Measurements from ENCODE around the gene VANGL2.

Gene VANGL2

DNA sequence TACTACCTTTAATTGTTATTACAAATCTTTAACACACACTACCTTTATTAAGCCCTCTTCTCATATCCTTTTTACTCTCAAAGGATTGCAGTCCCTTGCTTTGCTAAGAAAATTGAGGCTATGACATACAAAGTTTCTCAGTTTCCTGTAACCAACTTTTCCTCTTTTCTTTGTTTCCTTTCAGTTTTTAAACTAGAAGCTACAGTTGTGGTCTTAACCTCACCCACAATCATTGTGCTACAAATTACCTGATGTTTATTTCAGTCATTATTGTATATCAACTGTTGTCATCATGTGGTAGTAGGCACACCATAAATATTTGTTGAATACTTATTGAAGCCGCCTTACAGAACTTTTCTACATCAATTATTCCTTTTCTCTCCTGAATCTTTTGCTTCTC lies 70.9 kb downstream of the VANGL2 start:
- TF ChIP-seq TOX (CRISPR knock-in tag; IDR thresholded peaks at IDR 0.05; ENCODE audit: borderline replicate concordance), result no peak
- no peak for TF ChIP-seq CREB5 (CRISPR knock-in tag; IDR thresholded peaks at IDR 0.05; ENCODE audit: low read depth)
- TF ChIP-seq ISL1 (CRISPR knock-in tag; IDR thresholded peaks at IDR 0.05), result no peak
- TF ChIP-seq, protein P1, sequence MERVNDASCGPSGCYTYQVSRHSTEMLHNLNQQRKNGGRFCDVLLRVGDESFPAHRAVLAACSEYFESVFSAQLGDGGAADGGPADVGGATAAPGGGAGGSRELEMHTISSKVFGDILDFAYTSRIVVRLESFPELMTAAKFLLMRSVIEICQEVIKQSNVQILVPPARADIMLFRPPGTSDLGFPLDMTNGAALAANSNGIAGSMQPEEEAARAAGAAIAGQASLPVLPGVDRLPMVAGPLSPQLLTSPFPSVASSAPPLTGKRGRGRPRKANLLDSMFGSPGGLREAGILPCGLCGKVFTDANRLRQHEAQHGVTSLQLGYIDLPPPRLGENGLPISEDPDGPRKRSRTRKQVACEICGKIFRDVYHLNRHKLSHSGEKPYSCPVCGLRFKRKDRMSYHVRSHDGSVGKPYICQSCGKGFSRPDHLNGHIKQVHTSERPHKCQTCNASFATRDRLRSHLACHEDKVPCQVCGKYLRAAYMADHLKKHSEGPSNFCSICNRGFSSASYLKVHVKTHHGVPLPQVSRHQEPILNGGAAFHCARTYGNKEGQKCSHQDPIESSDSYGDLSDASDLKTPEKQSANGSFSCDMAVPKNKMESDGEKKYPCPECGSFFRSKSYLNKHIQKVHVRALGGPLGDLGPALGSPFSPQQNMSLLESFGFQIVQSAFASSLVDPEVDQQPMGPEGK (CRISPR knock-in tag; IDR thresholded peaks at IDR 0.05; ENCODE audit: borderline replicate concordance), result no peak
- ATAC-seq, result no peak

GRCh38 chr1:160472112-160472511 lies 71.7 kb downstream of the VANGL2 start:
- no peak for TF ChIP-seq ZNF565 (CRISPR knock-in tag; conservative IDR thresholded peaks at IDR 0.05; ENCODE audit: low read depth)
- TF ChIP-seq RARB (CRISPR knock-in tag; IDR thresholded peaks at IDR 0.05), result no peak
- TF ChIP-seq CSDC2 (CRISPR knock-in tag; IDR thresholded peaks at IDR 0.05), result no peak
- TF ChIP-seq TCF4 (CRISPR knock-in tag; IDR thresholded peaks at IDR 0.05; ENCODE audit: borderline replicate concordance), result no peak
- no peak for TF ChIP-seq CSRNP3 (CRISPR knock-in tag; IDR thresholded peaks at IDR 0.05)
- TF ChIP-seq ARNTL (CRISPR knock-in tag; IDR thresholded peaks at IDR 0.05; ENCODE audit: borderline replicate concordance, low read depth), result no peak
- no peak for TF ChIP-seq PPARA (CRISPR knock-in tag; IDR thresholded peaks at IDR 0.05; ENCODE audit: borderline replicate concordance)
- no peak for TF ChIP-seq ZC3H10 (CRISPR knock-in tag; IDR thresholded peaks at IDR 0.05)
- TF ChIP-seq, protein P2, sequence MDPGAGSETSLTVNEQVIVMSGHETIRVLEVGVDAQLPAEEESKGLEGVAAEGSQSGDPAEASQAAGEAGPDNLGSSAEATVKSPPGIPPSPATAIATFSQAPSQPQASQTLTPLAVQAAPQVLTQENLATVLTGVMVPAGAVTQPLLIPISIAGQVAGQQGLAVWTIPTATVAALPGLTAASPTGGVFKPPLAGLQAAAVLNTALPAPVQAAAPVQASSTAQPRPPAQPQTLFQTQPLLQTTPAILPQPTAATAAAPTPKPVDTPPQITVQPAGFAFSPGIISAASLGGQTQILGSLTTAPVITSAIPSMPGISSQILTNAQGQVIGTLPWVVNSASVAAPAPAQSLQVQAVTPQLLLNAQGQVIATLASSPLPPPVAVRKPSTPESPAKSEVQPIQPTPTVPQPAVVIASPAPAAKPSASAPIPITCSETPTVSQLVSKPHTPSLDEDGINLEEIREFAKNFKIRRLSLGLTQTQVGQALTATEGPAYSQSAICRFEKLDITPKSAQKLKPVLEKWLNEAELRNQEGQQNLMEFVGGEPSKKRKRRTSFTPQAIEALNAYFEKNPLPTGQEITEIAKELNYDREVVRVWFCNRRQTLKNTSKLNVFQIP (CRISPR knock-in tag; IDR thresholded peaks at IDR 0.05; ENCODE audit: borderline replicate concordance, low read depth), result no peak
- no peak for TF ChIP-seq ZFP3 (CRISPR knock-in tag; IDR thresholded peaks at IDR 0.05)
- TF ChIP-seq ZNF8 (CRISPR knock-in tag; IDR thresholded peaks at IDR 0.05), result no peak
- no peak for ATAC-seq

DNA sequence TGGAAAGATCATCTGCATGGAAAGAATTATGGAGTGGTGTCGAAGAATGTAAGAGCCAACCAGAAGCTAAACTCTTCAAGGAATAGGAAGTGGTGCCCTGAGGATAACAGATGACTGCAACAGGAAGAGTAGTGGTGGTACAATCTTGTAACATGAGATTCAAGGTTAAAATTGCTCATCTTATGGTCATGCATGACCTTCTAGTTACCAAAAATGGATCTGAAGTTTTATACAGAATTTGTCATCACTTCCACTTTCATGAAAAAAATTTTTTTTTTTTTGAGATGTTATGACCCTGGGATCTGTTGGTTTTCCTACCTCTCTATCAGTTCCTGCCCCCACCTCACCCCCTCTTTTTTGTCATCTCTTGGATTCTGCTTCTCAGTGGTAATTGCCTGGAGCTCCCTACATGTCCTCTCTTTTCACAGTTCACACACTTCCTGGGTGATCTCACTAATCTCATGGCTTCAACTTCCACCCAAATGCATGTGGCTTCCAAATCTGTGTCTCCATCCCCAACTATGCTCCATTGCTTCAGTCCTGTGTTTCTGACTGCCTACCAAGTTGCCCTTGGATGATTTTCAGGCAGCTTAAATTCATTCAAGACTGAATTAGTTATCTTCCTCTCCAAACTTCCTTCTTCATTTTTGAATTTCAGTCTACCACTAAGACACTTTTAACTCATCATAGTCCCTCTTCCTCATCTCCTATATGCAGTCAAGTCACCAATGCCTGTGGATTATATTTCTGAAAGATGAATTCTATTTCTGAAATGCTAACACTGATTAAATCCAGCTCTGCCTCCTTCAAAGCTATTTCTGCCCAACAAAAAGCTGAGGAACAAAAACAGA lies 74.3 kb downstream of the VANGL2 start:
- no peak for ATAC-seq
- TF ChIP-seq SNAI2 (CRISPR knock-in tag; IDR thresholded peaks at IDR 0.05) (no peak), PPARA (CRISPR knock-in tag; IDR thresholded peaks at IDR 0.05; ENCODE audit: borderline replicate concordance) (no peak), ARNTL (CRISPR knock-in tag; IDR thresholded peaks at IDR 0.05; ENCODE audit: borderline replicate concordance, low read depth) (no peak), TCF4 (CRISPR knock-in tag; IDR thresholded peaks at IDR 0.05; ENCODE audit: borderline replicate concordance) (no peak), BACH2 (CRISPR knock-in tag; IDR thresholded peaks at IDR 0.05; ENCODE audit: borderline replicate concordance) (no peak), RARB (CRISPR knock-in tag; IDR thresholded peaks at IDR 0.05) (no peak), ZNF565 (CRISPR knock-in tag; conservative IDR thresholded peaks at IDR 0.05; ENCODE audit: low read depth) (no peak), ZNF70 (CRISPR knock-in tag; IDR thresholded peaks at IDR 0.05) (no peak), GLIS3 (CRISPR knock-in tag; IDR thresholded peaks at IDR 0.05) (no peak), CSDC2 (CRISPR knock-in tag; IDR thresholded peaks at IDR 0.05) (no peak), CSRNP3 (CRISPR knock-in tag; IDR thresholded peaks at IDR 0.05) (no peak), ZFP3 (CRISPR knock-in tag; IDR thresholded peaks at IDR 0.05) (no peak), ESRRG (CRISPR knock-in tag; IDR thresholded peaks at IDR 0.05) (no peak), ISL1 (CRISPR knock-in tag; IDR thresholded peaks at IDR 0.05) (no peak), TOX (CRISPR knock-in tag; IDR thresholded peaks at IDR 0.05; ENCODE audit: borderline replicate concordance) (no peak)
- TF ChIP-seq, protein P1 (CRISPR knock-in tag; IDR thresholded peaks at IDR 0.05; ENCODE audit: borderline replicate concordance), result no peak
- TF ChIP-seq, protein P2 (CRISPR knock-in tag; IDR thresholded peaks at IDR 0.05; ENCODE audit: borderline replicate concordance, low read depth), result no peak

Data from SK-N-SH treated with all-trans-retinoic acid at 6 μM for 48 hours (cell line).